ENCODE measurements around the gene IGF2BP2.

- no peak for TF ChIP-seq POLR2A (IDR thresholded peaks at IDR 0.05)
- TF ChIP-seq, protein P1, sequence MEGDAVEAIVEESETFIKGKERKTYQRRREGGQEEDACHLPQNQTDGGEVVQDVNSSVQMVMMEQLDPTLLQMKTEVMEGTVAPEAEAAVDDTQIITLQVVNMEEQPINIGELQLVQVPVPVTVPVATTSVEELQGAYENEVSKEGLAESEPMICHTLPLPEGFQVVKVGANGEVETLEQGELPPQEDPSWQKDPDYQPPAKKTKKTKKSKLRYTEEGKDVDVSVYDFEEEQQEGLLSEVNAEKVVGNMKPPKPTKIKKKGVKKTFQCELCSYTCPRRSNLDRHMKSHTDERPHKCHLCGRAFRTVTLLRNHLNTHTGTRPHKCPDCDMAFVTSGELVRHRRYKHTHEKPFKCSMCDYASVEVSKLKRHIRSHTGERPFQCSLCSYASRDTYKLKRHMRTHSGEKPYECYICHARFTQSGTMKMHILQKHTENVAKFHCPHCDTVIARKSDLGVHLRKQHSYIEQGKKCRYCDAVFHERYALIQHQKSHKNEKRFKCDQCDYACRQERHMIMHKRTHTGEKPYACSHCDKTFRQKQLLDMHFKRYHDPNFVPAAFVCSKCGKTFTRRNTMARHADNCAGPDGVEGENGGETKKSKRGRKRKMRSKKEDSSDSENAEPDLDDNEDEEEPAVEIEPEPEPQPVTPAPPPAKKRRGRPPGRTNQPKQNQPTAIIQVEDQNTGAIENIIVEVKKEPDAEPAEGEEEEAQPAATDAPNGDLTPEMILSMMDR (IDR thresholded peaks at IDR 0.05): no peak
These were observed 40.5 kb downstream of the IGF2BP2 start for GRCh38 chr3:185784317-185784716.
